ENCODE results near the gene VDAC2. TPM values are rescaled to one million over a fixed set of nuclear protein-coding genes. Genes with fewer than 3 reads are reported as not detected.

Gene VDAC2
- total RNA-seq, 4 donors from 2014 or later = 57.6 to 119 (median 76.5) TPM

- Histone ChIP-seq H3K27ac (no peak overlapping the region), H3K27me3 (no peaks in the 10 kb centered on the region), H3K4me3 (no peak overlapping the region), H3K4me1 (peaks cover 0 to 4% of the 10 kb centered on the region in 2 donors), H3K9me3 (no peaks in the 10 kb centered on the region), H3K36me3 (no peaks in the 10 kb centered on the region)
- no peak for DNase-seq
- intact Hi-C loops (cut with DNase I; ENCODE audit: low total_unique reads) = no loop called here
- TF ChIP-seq CTCF (IDR thresholded peaks at IDR 0.05) (no peak), POLR2A (IDR thresholded peaks at IDR 0.05) (no peak)
Observed at GRCh38 chr10:75263806-75264205, 53.2 kb downstream of the VDAC2 start.

GRCh38 chr10:75265856-75266255 lies 55.3 kb downstream of the VDAC2 start:
- no peaks in the 10 kb centered on the region for H3K36me3 ChIP-seq
- no peaks in the 10 kb centered on the region for H3K9me3 ChIP-seq
- H3K4me3 ChIP-seq = no peak overlapping the region
- no peak for DNase-seq
- intact Hi-C loops (cut with DNase I; ENCODE audit: low total_unique reads) = no loop called here
- no peak overlapping the region for H3K27ac ChIP-seq
- H3K4me1 ChIP-seq = peaks cover 0 to 4% of the 10 kb centered on the region in 2 donors
- TF ChIP-seq CTCF (IDR thresholded peaks at IDR 0.05) = no peak
- no peak for TF ChIP-seq POLR2A (IDR thresholded peaks at IDR 0.05)
- no peaks in the 10 kb centered on the region for H3K27me3 ChIP-seq

- TF ChIP-seq POLR2A (IDR thresholded peaks at IDR 0.05) (no peak), CTCF (IDR thresholded peaks at IDR 0.05) (no peak)
- intact Hi-C loops (cut with DNase I; ENCODE audit: low total_unique reads) = no loop called here
- H3K27ac ChIP-seq = no peak overlapping the region
- no peak for DNase-seq
- H3K4me3 ChIP-seq = no peak overlapping the region
- no peaks in the 10 kb centered on the region for H3K9me3 ChIP-seq
- peaks cover 0 to under 1% of the 10 kb centered on the region in 2 donors for H3K4me1 ChIP-seq
- H3K27me3 ChIP-seq = no peaks in the 10 kb centered on the region
- H3K36me3 ChIP-seq = no peaks in the 10 kb centered on the region
Observed at GRCh38 chr10:75266945-75267344, 56.3 kb downstream of the VDAC2 start.

GRCh38 chr10:75269605-75270004 lies 59.0 kb downstream of the VDAC2 start:
- Histone ChIP-seq H3K27ac (no peak overlapping the region), H3K4me3 (no peak overlapping the region), H3K36me3 (no peaks in the 10 kb centered on the region), H3K27me3 (no peaks in the 10 kb centered on the region), H3K9me3 (no peaks in the 10 kb centered on the region), H3K4me1 (no peaks in the 10 kb centered on the region)
- TF ChIP-seq CTCF (IDR thresholded peaks at IDR 0.05) (no peak), POLR2A (IDR thresholded peaks at IDR 0.05) (no peak)
- DNase-seq = no peak
- intact Hi-C loops (cut with DNase I; ENCODE audit: low total_unique reads) = no loop called here

- TF ChIP-seq CTCF (IDR thresholded peaks at IDR 0.05) = no peak
- TF ChIP-seq POLR2A (IDR thresholded peaks at IDR 0.05) = no peak
- Histone ChIP-seq H3K9me3 (no peaks in the 10 kb centered on the region), H3K4me3 (no peak overlapping the region), H3K27ac (no peak overlapping the region), H3K27me3 (no peaks in the 10 kb centered on the region), H3K36me3 (no peaks in the 10 kb centered on the region), H3K4me1 (no peaks in the 10 kb centered on the region)
- intact Hi-C loops (cut with DNase I; ENCODE audit: low total_unique reads) = no loop called here
- no peak for DNase-seq
Observed at GRCh38 chr10:75272094-75272493, 61.5 kb downstream of the VDAC2 start.
